ENCODE measurements around the gene TIMP4.

DNA sequence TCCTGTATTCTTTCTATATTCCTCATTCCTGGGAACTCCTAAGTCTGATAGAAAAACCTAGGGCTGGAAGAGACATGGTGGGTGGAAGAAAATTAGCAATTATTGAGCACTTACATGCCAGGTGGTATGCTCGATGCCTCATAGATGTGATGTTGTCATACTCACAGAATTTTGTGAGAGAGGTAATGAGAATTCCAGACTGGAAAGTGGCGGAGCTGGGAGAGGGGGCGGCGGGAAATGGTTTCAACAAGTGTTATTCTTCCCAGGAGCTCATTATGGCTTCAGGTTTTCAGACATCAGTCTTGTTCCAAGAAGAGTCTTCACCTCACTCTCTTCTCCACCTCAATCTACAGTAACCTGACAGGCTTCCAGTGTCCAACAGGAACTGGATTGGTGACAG is 16.2 kb downstream of the TIMP4 start:
- TF ChIP-seq, protein P1, sequence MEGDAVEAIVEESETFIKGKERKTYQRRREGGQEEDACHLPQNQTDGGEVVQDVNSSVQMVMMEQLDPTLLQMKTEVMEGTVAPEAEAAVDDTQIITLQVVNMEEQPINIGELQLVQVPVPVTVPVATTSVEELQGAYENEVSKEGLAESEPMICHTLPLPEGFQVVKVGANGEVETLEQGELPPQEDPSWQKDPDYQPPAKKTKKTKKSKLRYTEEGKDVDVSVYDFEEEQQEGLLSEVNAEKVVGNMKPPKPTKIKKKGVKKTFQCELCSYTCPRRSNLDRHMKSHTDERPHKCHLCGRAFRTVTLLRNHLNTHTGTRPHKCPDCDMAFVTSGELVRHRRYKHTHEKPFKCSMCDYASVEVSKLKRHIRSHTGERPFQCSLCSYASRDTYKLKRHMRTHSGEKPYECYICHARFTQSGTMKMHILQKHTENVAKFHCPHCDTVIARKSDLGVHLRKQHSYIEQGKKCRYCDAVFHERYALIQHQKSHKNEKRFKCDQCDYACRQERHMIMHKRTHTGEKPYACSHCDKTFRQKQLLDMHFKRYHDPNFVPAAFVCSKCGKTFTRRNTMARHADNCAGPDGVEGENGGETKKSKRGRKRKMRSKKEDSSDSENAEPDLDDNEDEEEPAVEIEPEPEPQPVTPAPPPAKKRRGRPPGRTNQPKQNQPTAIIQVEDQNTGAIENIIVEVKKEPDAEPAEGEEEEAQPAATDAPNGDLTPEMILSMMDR (IDR thresholded peaks at IDR 0.05) = no peak
- TF ChIP-seq POLR2A (IDR thresholded peaks at IDR 0.05) = no peak
